Osteoblast (primary cell): Measurements from ENCODE around the gene DVL3. TPM values are rescaled to one million over a fixed set of nuclear protein-coding genes. Genes with fewer than 3 reads are reported as not detected.
"Not testable (repeated sequence)": the region's sequence is repeated elsewhere in the genome, so short reads cannot be mapped to it uniquely, and the experiment has no call there.

Experiments used
- DNase-seq: peaks from one replicate; pipeline ENCODE4 v3.0.0; 2011; ENCODE audit warnings: low spot score, mixed read lengths; ENCODE audit not compliant: insufficient read length; ENCODE audit errors: missing footprints
- H2AFZ ChIP-seq: 2 replicates; pipeline ENCODE4 v1.6.0; 2011; ENCODE audit warnings: mild to moderate bottlenecking, low read length
- H3K27ac ChIP-seq: 2 replicates; pipeline ENCODE4 v1.5.1; 2011; ENCODE audit warnings: mild to moderate bottlenecking, low read depth, low read length, moderate library complexity
- H3K27me3 ChIP-seq: 2 replicates; pipeline ENCODE4 v1.6.0; 2012; ENCODE audit warnings: mild to moderate bottlenecking, control low read depth, inconsistent platforms, low read length, moderate library complexity; ENCODE audit not compliant: insufficient read depth
- H3K36me3 ChIP-seq: 2 replicates; pipeline ENCODE4 v1.5.1; 2011; ENCODE audit warnings: mild to moderate bottlenecking, low read length, control low read depth, moderate library complexity; ENCODE audit not compliant: insufficient read depth
- H3K4me1 ChIP-seq: 2 replicates; pipeline ENCODE4 v1.5.1; 2011; ENCODE audit warnings: mild to moderate bottlenecking, low read length, control low read depth, moderate library complexity; ENCODE audit not compliant: insufficient read depth
- H3K4me2 ChIP-seq: 2 replicates; pipeline ENCODE4 v1.6.0; 2011; ENCODE audit warnings: mild to moderate bottlenecking, low read length; ENCODE audit not compliant: insufficient read depth
- H3K4me3 ChIP-seq: fragments of 200-600 bp; sonication (generic); 3 replicates; pipeline ENCODE4 v1.5.1; 2012; ENCODE audit warnings: mild to moderate bottlenecking, low read length, inconsistent platforms; ENCODE audit not compliant: insufficient read depth
- H3K79me2 ChIP-seq: 2 replicates; pipeline ENCODE4 v1.6.0; 2012; ENCODE audit warnings: mild to moderate bottlenecking, low read length, control low read depth, inconsistent platforms; ENCODE audit not compliant: insufficient read depth
- H3K9me3 ChIP-seq: 2 replicates; pipeline ENCODE4 v1.5.1; 2011; ENCODE audit warnings: low read depth, low read length, control low read depth
- H4K20me1 ChIP-seq: 2 replicates; pipeline ENCODE4 v1.6.0; 2012; ENCODE audit warnings: mild to moderate bottlenecking, low read length, control low read depth; ENCODE audit not compliant: insufficient read depth
- total RNA-seq: library from RNA; depleted of rRNA; stranded (reverse); fragments of >200 nt; gene quantifications from 2 replicates; pipeline ENCODE4 v1.2.3, GENCODE V29; 2012
- TF ChIP-seq, protein P1 (sequence below): IDR thresholded peaks from 2 replicates; pipeline ENCODE4 v1.5.1; 2011; ENCODE audit warnings: mild to moderate bottlenecking, low read depth, low read length, moderate library complexity; ENCODE audit errors: extremely low read depth

DVL3 gene
- 51.6 and 60.4 TPM in 2 replicates for total RNA-seq

DNA sequence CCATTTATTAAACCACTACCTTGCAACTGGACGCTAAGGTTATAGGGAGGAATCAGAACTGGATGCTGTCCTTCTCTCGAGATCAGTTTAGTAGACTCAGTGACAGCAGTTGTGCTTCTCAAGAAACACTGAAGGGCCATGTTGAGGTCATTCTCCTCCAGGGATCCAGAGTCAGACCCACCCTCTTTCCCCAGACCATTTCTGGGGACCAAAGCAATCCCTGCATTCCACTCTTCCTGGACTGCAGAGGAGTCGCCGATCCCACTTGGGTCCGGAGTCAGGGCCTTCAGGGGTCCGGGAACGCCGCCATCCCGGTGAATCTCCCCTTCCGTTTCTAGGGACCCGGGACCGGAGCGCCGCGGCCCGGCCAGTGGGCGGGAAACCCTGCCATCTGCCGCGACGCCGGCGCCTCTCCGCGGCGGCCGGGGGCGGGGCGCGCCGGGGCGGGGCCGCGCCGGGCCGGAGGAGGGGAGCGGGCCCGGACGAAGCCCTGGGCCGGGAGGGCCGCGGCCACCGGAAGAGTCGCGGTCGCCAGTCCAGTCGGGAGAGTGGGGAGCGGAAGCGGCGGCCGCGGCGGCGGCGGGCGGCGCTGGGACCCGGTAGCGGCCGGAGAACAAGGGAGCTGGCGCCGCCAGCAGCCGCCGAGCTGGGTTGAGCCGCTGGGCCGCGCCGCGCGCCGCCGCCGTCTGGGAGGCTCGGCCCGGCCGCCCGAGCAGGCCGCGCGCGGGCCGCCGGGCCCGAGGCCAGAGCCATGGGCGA, at the start of gene DVL3:
Gene DVL3 (plus strand): TSS at position 493 of the 759 bp plus-strand sequence. CDS start 259 bp downstream, at position 752.
- H3K79me2 ChIP-seq, result peaks cover 44% of the 10 kb centered on the region
- H3K4me3 ChIP-seq, result peak within 1 kb of the TSS; percentile 98
- peak within 1 kb of the TSS; percentile 92 for H3K4me2 ChIP-seq
- H4K20me1 ChIP-seq, result peaks cover 17% of the 10 kb centered on the region
- peak; percentile 98 for DNase-seq
- H2AFZ ChIP-seq, result peak within 1 kb of the TSS; percentile 85
- TF ChIP-seq, protein P1, sequence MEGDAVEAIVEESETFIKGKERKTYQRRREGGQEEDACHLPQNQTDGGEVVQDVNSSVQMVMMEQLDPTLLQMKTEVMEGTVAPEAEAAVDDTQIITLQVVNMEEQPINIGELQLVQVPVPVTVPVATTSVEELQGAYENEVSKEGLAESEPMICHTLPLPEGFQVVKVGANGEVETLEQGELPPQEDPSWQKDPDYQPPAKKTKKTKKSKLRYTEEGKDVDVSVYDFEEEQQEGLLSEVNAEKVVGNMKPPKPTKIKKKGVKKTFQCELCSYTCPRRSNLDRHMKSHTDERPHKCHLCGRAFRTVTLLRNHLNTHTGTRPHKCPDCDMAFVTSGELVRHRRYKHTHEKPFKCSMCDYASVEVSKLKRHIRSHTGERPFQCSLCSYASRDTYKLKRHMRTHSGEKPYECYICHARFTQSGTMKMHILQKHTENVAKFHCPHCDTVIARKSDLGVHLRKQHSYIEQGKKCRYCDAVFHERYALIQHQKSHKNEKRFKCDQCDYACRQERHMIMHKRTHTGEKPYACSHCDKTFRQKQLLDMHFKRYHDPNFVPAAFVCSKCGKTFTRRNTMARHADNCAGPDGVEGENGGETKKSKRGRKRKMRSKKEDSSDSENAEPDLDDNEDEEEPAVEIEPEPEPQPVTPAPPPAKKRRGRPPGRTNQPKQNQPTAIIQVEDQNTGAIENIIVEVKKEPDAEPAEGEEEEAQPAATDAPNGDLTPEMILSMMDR, result no peak
- H3K27ac ChIP-seq, result peak within 1 kb of the TSS; percentile 73
- peaks cover 32% of the 10 kb centered on the region for H3K4me1 ChIP-seq
- no peaks in the 10 kb centered on the region for H3K27me3 ChIP-seq
- H3K36me3 ChIP-seq, result peaks cover 3% of the 10 kb centered on the region
- no peaks in the 10 kb centered on the region for H3K9me3 ChIP-seq

DNA sequence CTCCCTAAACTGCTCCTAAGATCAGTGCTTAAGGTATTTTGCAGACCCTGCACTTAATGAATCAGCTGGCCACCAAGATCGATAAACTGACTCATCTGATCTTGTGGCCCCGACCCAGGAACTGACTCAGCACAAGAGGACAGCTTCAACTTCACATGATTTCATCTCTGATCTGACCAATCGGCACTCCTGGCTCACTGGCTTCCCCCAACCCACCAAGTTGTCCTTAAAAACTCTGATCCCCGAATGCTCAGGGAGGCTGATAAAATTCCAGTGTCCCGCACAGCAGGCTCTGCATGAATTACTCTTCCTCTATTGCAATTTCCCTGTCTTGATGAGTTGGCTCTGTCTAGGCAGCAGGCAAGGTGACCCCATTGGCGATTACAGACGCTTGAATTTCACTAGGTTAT, 44.9 kb upstream of the DVL3 start:
- DNase-seq, result no peak
- Histone ChIP-seq H2AFZ (no peak overlapping the region), H3K9me3 (no peaks in the 10 kb centered on the region), H4K20me1 (no peaks in the 10 kb centered on the region), H3K27me3 (peaks cover 17% of the 10 kb centered on the region), H3K4me2 (peak overlapping the region; percentile 48), H3K4me3 (no peak overlapping the region), H3K4me1 (no peaks in the 10 kb centered on the region), H3K36me3 (no peaks in the 10 kb centered on the region), H3K79me2 (no peaks in the 10 kb centered on the region), H3K27ac (no peak overlapping the region)
- TF ChIP-seq, protein P1, result no peak

DNA sequence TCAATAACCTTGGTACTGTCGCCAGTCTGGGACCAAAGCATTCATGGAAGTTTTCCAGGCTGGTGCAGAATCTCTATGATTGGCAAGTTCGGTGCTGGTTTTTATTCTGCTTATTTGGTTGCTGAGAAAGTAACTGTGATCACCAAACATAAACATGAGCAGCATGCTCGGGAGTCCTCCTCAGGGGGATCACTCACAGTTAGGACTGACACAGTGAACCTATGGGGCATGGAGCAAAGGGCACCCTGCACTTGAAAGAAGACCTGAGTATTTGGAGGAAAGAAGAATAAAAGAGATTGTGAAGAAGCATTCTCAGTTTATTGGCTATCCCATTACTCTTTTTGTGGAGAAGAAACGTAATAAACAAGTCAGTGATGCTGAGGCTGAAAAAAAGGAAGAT, 39.2 kb upstream of the DVL3 start:
- Histone ChIP-seq H4K20me1 (no peaks in the 10 kb centered on the region), H3K27ac (no peak overlapping the region), H3K36me3 (no peaks in the 10 kb centered on the region), H3K27me3 (peaks cover 29% of the 10 kb centered on the region), H3K79me2 (no peaks in the 10 kb centered on the region), H3K9me3 (no peaks in the 10 kb centered on the region), H2AFZ (no peak overlapping the region), H3K4me1 (no peaks in the 10 kb centered on the region), H3K4me3 (no peak overlapping the region), H3K4me2 (no peak overlapping the region)
- TF ChIP-seq, protein P1, result no peak
- no peak for DNase-seq

DNA sequence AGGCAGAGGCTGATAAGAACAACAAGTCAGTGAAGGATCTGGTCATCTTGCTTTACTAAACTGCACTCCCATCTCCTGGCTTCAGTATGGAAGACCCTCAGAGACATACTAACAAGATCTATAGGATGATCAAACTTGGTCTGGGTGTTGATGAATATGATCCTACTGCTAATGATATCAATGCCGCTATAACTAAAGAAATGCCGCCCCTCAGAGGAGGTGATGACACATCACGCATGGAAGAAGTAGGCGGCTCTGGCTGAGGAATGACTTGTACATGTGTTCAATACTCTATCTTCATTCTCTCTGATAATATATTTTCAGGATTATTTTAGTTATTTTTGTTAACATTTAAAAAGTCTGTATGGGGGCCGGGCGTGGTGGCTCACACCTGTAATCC, 37.5 kb upstream of the DVL3 start:
- TF ChIP-seq, protein P1, result no peak
- no peak overlapping the region for H3K27ac ChIP-seq
- H3K79me2 ChIP-seq, result no peaks in the 10 kb centered on the region
- DNase-seq, result no peak
- H3K27me3 ChIP-seq, result peaks cover 28% of the 10 kb centered on the region
- H3K36me3 ChIP-seq, result no peaks in the 10 kb centered on the region
- no peaks in the 10 kb centered on the region for H3K9me3 ChIP-seq
- no peaks in the 10 kb centered on the region for H3K4me1 ChIP-seq
- no peak overlapping the region for H2AFZ ChIP-seq
- H3K4me3 ChIP-seq, result no peak overlapping the region
- no peak overlapping the region for H3K4me2 ChIP-seq
- no peaks in the 10 kb centered on the region for H4K20me1 ChIP-seq

DNA sequence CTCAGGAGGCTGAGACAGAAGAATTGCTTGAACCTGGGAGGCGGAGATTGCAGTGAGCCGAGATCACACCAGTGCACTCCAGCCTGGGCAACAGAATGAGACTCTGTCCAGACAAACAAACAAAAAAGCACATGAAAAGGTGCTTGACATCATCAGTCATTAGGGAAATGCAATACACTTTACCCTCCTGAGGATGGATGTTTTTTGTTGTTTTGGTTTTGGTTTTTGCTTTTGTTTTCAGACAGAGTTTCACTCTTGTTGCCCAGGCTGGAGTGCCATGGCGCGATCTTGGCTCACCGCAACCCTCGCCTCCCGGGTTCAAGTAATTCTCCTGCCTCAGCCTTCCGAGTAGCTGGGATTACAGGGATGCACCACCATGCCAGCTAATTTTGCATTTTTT, 34.1 kb upstream of the DVL3 start:
- H3K27ac ChIP-seq, H2AFZ ChIP-seq, H4K20me1 ChIP-seq, H3K4me2 ChIP-seq, H3K4me3 ChIP-seq, H3K27me3 ChIP-seq, H3K9me3 ChIP-seq, H3K4me1 ChIP-seq, H3K79me2 ChIP-seq, H3K36me3 ChIP-seq, DNase-seq: not testable (repeated sequence)
